Natural killer cell treated with Interleukin-12 subunit alpha and Interleukin-12 subunit beta and Interleukin-15 and Interleukin-18, amount 100 ng/mL, for 72 hours (primary cell): ENCODE data around the gene JUNB. TPM values are rescaled to one million over a fixed set of nuclear protein-coding genes. Genes with fewer than 3 reads are reported as not detected.

ENCODE experiments used
- ATAC-seq, 2 donors: fragments of 150-1000 bp; cut with Tn5 transposase in 1 of 2; sonication (Bioruptor Pico), chemical (Tn5 transposase) in 1 of 2; 2 replicates each; pipeline ENCODE4 v1.10.0; 2021
- DNase-seq: peaks from one replicate; pipeline ENCODE4 v3.0.0; 2022; ENCODE audit warnings: low spot score
- H3K27ac Mint-ChIP-seq, 2 donors: 1 replicate in 1 of 2; 2 replicates in 1 of 2; pipeline ENCODE4 v1.8.0; 2022; ENCODE audit warnings: mixed read lengths in 2 of 2, mild to moderate bottlenecking in 1 of 2, moderate library complexity in 1 of 2
- H3K27me3 Mint-ChIP-seq, 2 donors: 1 replicate in 1 of 2; 2 replicates in 1 of 2; pipeline ENCODE4 v1.8.0; 2022; ENCODE audit warnings: mixed read lengths in 2 of 2
- H3K36me3 Mint-ChIP-seq: one replicate; pipeline ENCODE4 v1.8.0; 2022; ENCODE audit warnings: mixed read lengths
- H3K4me1 Mint-ChIP-seq, 2 donors: 1 replicate in 1 of 2; 2 replicates in 1 of 2; pipeline ENCODE4 v1.8.0; 2022; ENCODE audit warnings: low read depth in 2 of 2, mixed read lengths in 2 of 2, mild to moderate bottlenecking in 1 of 2
- H3K4me3 Mint-ChIP-seq: one replicate; pipeline ENCODE4 v1.8.0; 2022; ENCODE audit warnings: mixed read lengths
- H3K9me3 Mint-ChIP-seq: 2 replicates; pipeline ENCODE4 v1.8.0; 2022; ENCODE audit warnings: mixed read lengths
- total RNA-seq, 2 donors: library from RNA; stranded (reverse); gene quantifications; one replicate each; pipeline ENCODE4 v1.2.3, GENCODE V29; 2022

JUNB gene
- total RNA-seq: 100 to 1,000 TPM; 252 to 329 TPM

DNA sequence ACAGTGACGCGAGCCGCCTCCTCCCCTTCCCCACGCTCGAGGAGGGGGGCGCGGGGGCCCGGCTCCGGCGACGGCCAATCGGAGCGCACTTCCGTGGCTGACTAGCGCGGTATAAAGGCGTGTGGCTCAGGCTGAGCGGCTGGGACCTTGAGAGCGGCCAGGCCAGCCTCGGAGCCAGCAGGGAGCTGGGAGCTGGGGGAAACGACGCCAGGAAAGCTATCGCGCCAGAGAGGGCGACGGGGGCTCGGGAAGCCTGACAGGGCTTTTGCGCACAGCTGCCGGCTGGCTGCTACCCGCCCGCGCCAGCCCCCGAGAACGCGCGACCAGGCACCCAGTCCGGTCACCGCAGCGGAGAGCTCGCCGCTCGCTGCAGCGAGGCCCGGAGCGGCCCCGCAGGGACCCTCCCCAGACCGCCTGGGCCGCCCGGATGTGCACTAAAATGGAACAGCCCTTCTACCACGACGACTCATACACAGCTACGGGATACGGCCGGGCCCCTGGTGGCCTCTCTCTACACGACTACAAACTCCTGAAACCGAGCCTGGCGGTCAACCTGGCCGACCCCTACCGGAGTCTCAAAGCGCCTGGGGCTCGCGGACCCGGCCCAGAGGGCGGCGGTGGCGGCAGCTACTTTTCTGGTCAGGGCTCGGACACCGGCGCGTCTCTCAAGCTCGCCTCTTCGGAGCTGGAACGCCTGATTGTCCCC lies at the start of gene JUNB:
Gene JUNB (plus strand): TSS at position 142 of the 706 bp plus-strand sequence. CDS start 286 bp downstream, at position 428.
- peak; percentile 62 to 72 for ATAC-seq
- H3K9me3 Mint-ChIP-seq: no peaks in the 10 kb centered on the region
- H3K4me3 Mint-ChIP-seq: peak within 1 kb of the TSS; percentile 97
- peak; percentile 98 for DNase-seq
- H3K27me3 Mint-ChIP-seq: no peaks in the 10 kb centered on the region
- H3K4me1 Mint-ChIP-seq: peaks cover 35 to 39% of the 10 kb centered on the region in 2 donors
- no peaks in the 10 kb centered on the region for H3K36me3 Mint-ChIP-seq
- H3K27ac Mint-ChIP-seq: peak within 1 kb of the TSS; percentile 90 to 98

DNA sequence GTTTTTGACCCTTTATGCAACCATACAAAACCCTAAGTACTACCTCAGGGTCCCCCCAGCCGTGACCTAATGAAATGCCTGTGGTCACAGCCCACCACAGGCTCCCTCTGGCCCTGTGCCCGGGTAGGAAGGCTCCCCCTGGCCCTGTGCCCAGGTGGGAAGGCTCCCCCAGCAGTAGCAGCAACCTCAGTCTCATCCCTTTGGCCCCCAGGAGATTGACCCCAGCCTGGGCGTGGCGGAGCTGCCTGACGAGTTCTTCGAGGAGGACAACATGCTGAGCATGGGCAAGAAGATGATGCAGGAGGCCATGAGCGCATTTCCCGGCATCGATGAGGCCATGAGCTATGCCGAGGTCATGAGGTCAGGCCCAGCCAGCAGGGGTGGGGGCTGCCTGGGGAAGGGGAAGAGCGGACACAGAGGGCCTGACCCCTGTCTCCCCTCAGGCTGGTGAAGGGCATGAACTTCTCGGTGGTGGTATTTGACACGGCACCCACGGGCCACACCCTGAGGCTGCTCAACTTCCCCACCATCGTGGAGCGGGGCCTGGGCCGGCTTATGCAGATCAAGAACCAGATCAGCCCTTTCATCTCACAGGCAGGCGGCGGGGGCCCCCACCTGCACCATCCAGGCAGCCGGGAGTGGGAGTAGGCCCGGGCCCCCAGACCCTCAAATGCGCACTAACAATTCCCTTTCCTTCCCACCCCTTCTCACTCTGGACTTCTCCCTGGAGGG lies 46.0 kb upstream of the JUNB start:
- Mint-ChIP-seq H3K4me3 (no peak overlapping the region), H3K36me3 (peaks cover 18% of the 10 kb centered on the region), H3K27ac (no peak overlapping the region), H3K27me3 (peaks cover 0 to 4% of the 10 kb centered on the region in 2 donors), H3K4me1 (peaks cover 9 to 10% of the 10 kb centered on the region in 2 donors), H3K9me3 (no peaks in the 10 kb centered on the region)
- ATAC-seq (no peak), DNase-seq (no peak)

DNA sequence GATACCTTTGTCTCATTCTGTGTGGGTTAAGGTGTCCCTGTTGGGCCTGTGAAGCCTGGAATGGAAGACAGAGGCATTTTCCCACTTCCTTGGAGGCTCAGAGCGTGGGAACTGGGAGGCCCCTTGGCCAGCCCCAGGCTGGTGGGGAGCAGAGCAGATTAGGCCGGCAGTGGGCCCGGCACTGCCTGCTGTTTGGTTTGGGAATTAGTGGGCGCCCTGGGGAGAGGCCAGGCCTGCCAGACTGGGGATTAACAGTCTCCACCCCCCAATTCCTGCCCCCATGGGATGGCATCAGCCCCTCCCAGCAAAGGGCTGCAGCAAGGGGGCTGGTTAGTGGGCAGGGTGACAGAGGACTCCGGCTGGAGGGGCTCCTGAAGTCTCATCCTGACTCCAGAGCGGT lies 42.8 kb upstream of the JUNB start:
- H3K4me3 Mint-ChIP-seq: no peak overlapping the region
- H3K36me3 Mint-ChIP-seq: peaks cover 12% of the 10 kb centered on the region
- DNase-seq: no peak
- H3K27ac Mint-ChIP-seq: no peak overlapping the region
- H3K9me3 Mint-ChIP-seq: no peaks in the 10 kb centered on the region
- ATAC-seq: no peak
- peaks cover 8 to 16% of the 10 kb centered on the region in 2 donors for H3K27me3 Mint-ChIP-seq
- H3K4me1 Mint-ChIP-seq: peaks cover 9 to 11% of the 10 kb centered on the region in 2 donors

DNA sequence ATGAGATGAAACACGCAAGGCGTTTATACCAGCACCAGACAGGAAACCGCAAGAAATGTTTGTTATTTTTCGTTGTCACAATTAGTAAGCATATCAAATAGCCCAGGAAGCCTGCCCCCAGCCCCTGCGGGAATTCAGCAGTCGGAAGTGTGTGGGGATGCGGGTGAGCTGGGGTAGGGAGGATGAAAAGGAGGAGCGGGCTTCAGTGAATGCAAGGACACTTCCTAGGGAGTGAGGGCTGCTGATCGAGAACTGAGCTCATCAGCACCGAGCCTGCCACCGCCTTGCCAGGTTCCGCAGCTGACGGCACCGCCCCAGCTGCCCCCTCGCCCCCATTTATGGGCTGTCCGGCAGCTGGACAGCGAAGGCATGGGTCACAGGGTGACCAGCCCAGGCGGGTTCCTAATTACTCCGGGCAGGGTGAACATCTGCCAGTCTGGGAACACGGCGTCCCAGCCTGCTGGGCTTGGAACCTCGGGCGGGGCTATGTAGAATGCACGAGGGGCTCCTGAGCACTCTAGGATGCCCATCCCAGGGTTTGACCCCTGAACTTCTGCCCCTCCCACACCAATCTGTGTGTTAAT lies 41.3 kb upstream of the JUNB start:
- Mint-ChIP-seq H3K27ac (no peak overlapping the region), H3K27me3 (peaks cover 8 to 19% of the 10 kb centered on the region in 2 donors), H3K4me1 (peaks cover 9 to 11% of the 10 kb centered on the region in 2 donors), H3K4me3 (peak overlapping the region; percentile 9), H3K36me3 (peaks cover 12% of the 10 kb centered on the region), H3K9me3 (no peaks in the 10 kb centered on the region)
- DNase-seq: no peak
- ATAC-seq: no peak

DNA sequence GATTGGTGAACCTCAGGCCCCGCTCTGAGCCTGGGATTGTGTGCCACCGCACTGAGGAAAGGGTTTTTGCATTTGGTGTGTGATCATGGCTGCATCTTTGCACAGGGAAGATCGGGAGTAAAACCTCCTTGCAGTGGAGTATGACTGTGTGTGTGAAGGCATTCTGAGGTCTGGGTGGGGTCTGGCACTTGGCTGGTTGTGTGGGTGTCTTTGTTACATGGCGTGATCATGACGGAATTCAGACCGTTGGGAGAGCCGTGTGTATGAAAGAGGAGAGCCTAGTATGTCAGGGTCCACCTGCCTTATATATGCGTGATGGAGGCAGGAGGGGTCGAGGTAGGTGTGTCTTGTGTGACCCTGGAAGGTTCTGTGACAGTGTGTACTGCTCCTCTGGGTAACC lies 40.4 kb upstream of the JUNB start:
- Mint-ChIP-seq H3K4me3 (no peak overlapping the region), H3K27me3 (peaks cover 8 to 19% of the 10 kb centered on the region in 2 donors), H3K9me3 (no peaks in the 10 kb centered on the region), H3K36me3 (peaks cover 12% of the 10 kb centered on the region), H3K27ac (no peak overlapping the region), H3K4me1 (peaks cover 9 to 11% of the 10 kb centered on the region in 2 donors)
- no peak for DNase-seq
- no peak for ATAC-seq

DNA sequence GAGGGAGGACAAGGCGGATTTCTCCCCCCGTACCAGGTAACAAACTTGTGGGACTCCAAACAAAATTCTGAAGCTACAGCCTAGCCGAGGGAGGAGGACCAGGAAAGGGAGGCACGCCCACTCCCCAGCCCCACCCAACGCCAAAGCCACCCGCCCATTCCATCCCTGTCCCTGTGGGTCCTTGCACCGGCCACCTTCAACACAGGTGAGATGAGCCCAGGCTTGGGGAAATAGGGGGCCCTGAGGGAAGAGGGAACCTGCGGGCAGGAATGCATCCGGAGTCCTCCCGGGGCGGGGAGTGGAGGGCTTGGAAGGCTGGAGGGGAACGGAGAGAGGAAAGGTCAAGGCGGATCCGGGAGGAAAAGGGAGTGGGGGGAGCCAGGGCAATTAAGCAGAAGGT lies 39.7 kb upstream of the JUNB start, which contains the start of gene BEST2:
Gene BEST2 (plus strand): TSS at position 157 of the 400 bp plus-strand sequence. CDS start 802 bp downstream, outside the sequence.
- Mint-ChIP-seq H3K27me3 (peaks cover 8 to 22% of the 10 kb centered on the region in 2 donors), H3K36me3 (peaks cover 12% of the 10 kb centered on the region), H3K4me1 (peaks cover 9 to 11% of the 10 kb centered on the region in 2 donors), H3K9me3 (no peaks in the 10 kb centered on the region), H3K4me3 (no peak within 1 kb of the TSS), H3K27ac (no peak within 1 kb of the TSS)
- DNase-seq: no peak
- ATAC-seq: no peak

DNA sequence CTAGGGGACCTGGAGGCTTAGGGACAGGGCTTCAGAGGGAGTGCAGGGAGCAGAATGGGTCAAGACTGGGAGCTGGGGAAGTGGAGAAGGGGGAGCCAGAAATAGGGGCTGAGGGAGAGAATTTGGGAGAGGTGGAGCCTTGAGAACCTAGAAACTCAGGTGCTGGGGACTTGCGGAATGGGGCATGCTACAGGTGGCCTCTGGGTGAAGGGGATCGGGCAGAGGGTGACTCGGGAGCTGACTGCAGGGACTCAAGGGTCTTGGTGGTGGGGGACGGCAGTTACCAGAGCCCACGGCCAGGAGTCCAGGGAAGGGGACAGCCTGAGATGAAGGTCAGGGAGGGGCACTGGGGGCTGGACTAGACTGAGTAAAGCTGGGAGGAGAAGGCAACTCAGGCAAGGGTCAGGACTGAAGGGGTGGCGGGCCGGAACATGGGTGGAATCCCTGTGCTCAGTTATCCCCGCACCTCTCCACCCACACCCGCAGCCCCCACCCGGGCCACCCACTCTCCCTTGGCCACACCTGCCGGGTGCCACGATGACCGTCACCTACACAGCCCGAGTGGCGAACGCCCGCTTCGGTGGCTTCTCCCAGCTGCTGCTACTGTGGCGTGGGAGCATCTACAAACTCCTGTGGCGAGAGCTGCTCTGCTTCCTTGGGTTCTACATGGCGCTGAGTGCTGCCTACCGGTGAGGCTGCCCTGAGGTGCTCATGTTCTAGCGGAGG lies 39.1 kb upstream of the JUNB start:
- Mint-ChIP-seq H3K4me1 (peaks cover 9 to 11% of the 10 kb centered on the region in 2 donors), H3K36me3 (peaks cover 12% of the 10 kb centered on the region), H3K4me3 (no peak overlapping the region), H3K27me3 (peaks cover 8 to 22% of the 10 kb centered on the region in 2 donors), H3K9me3 (no peaks in the 10 kb centered on the region), H3K27ac (no peak overlapping the region)
- ATAC-seq (no peak), DNase-seq (no peak)

DNA sequence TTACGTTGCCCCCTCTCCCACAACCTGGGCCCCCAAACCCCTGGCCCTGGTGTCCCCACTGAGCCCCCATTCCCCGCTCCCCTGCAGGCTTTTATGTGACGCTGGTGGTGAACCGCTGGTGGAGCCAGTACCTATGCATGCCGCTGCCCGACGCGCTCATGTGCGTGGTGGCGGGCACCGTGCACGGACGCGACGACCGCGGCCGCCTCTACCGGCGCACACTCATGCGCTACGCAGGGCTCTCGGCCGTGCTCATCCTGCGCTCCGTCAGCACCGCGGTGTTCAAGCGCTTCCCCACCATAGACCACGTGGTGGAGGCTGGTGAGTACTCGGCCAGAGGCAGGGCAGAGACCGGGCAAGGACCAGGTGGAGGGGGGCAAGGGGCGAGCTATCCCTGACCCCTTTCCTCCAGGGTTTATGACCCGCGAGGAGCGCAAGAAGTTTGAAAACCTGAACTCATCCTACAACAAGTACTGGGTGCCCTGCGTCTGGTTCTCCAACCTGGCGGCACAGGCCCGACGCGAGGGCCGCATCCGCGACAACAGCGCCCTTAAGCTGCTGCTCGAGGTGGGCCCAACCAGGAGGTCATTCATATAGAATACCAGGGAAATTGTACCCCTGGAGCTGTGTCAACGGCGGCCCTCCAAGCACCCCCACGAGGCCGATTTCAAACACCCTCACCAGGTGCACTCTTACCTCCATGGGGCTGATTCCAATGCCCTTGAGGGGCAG lies 36.7 kb upstream of the JUNB start:
- Mint-ChIP-seq H3K36me3 (no peaks in the 10 kb centered on the region), H3K27ac (no peak overlapping the region), H3K9me3 (no peaks in the 10 kb centered on the region), H3K27me3 (peaks cover 8 to 22% of the 10 kb centered on the region in 2 donors), H3K4me1 (peaks cover 9 to 11% of the 10 kb centered on the region in 2 donors), H3K4me3 (no peak overlapping the region)
- DNase-seq: no peak
- ATAC-seq: no peak

DNA sequence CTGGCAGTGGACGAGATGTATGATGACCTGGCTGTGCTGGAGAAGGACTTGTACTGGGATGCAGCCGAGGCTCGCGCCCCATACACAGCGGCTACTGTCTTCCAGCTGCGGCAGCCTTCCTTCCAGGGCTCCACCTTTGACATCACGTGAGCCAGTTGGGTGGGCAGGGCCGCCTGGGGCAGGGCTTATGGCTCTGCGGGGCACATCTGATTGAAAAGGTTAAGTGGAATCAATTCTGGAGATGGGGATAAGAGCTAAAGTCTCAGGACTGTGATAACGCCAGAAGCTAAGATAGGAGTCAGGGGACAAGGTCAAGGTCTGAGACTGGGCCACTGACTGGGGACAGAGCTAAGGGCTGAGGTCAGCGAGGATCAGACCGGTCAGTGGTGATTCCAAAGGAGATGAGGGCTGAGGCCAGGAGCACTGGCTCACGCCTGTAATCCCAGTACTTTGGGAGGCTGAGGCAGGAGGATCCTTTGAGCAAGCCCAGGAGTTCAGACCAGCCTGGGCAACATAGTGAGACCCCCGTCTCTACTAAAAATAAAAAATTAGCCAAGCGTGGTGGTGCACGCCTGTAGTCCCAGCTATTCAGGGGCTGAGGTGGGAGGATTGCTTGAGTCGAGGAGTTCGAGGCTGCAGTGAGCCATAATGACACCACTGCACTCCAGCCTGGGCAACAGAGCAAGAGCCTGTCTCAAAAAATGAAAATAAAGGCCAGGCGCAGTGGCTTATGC lies 35.0 kb upstream of the JUNB start:
- H3K9me3 Mint-ChIP-seq: no peaks in the 10 kb centered on the region
- ATAC-seq (no peak), DNase-seq (no peak)
- H3K27me3 Mint-ChIP-seq: peaks cover 0 to 12% of the 10 kb centered on the region in 2 donors
- H3K27ac Mint-ChIP-seq: no peak overlapping the region
- H3K36me3 Mint-ChIP-seq: no peaks in the 10 kb centered on the region
- no peak overlapping the region for H3K4me3 Mint-ChIP-seq
- H3K4me1 Mint-ChIP-seq: peaks cover 5 to 6% of the 10 kb centered on the region in 2 donors

DNA sequence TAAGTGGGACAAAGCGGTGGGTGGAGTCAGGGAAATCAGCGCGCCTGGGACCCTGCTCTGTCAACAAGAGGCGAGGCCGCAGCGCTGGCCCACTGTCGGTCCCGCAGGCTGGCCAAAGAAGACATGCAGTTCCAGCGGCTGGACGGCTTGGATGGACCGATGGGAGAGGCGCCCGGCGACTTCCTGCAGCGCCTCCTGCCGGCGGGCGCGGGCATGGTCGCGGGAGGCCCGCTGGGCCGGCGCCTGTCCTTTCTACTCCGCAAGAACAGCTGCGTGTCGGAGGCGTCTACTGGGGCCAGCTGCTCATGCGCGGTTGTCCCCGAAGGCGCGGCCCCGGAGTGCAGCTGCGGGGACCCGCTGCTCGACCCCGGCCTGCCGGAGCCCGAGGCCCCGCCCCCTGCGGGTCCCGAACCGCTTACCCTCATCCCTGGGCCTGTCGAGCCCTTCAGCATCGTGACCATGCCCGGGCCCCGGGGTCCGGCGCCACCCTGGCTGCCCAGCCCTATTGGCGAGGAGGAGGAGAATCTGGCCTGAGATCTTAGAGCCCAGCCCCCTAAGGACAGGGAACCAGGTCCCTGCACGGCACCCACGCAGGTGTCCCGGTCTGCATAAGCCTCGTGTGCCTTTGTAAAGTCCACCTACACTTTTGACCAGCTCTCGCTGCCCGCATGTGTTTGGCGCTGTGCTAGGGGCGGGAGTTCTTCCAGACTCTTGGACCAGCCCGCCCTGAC lies 33.6 kb upstream of the JUNB start:
- H3K4me3 Mint-ChIP-seq: no peak overlapping the region

DNA sequence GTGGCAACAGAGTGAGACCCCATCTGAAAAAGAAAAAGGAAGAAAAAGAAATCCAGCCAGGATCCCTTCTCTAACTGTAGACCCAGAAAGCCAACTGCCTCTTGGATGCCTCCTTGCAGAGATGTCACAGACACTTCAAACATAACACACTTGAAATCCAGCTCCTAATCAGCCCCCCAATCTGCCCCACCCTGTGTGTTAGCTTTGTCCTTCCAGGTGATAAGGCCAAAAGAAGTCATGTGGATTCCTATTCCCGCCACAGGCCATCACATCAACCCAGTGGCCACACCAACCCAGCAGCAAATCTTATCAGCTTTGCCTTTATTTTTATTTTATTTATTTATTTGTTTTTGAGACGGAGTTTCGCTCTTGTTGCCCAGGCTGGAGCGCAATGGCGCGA lies 31.6 kb upstream of the JUNB start:
- Mint-ChIP-seq H3K27ac (no peak overlapping the region), H3K4me3 (no peak overlapping the region), H3K4me1 (peaks cover 5 to 6% of the 10 kb centered on the region in 2 donors), H3K27me3 (peaks cover 0 to 3% of the 10 kb centered on the region in 2 donors), H3K9me3 (no peaks in the 10 kb centered on the region), H3K36me3 (no peaks in the 10 kb centered on the region)
- DNase-seq (no peak), ATAC-seq (no peak)

More for the DNA sequence above, 33.6 kb upstream of the JUNB start:
- Mint-ChIP-seq H3K27me3 (peaks cover 0 to 8% of the 10 kb centered on the region in 2 donors), H3K27ac (no peak overlapping the region), H3K4me1 (peaks cover 5 to 6% of the 10 kb centered on the region in 2 donors), H3K36me3 (no peaks in the 10 kb centered on the region), H3K9me3 (no peaks in the 10 kb centered on the region)
- DNase-seq: peak; percentile 83
- peak; percentile 83 to 86 for ATAC-seq

DNA sequence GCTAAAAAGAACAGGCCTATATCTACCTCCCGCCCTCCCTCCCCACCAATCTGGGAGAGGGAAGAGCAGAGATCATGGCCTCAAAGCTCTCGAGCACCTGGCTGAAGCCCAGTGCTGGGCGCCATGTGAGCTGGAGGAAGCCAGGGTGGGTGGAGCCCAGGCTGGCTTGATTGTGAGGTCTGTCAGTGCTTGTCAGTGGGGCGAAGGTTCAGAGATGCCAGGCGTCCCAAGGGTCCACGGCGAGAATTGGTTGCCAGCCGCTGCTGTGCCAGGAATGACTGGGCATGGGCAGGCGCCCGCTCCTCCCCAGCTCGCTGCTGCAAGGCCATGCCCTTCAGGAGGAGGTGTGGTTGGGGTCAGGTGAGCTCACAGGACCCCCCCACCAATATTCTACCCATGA lies 28.2 kb upstream of the JUNB start:
- Mint-ChIP-seq H3K27ac (no peak overlapping the region), H3K4me1 (peaks cover 3 to 5% of the 10 kb centered on the region in 2 donors), H3K9me3 (no peaks in the 10 kb centered on the region), H3K27me3 (no peaks in the 10 kb centered on the region), H3K4me3 (no peak overlapping the region), H3K36me3 (no peaks in the 10 kb centered on the region)
- ATAC-seq (no peak), DNase-seq (no peak)
